Natural killer cell treated with Interleukin-12 subunit alpha and Interleukin-12 subunit beta and Interleukin-15 and Interleukin-18, amount 100 ng/mL, for 72 hours (primary cell): Measurements from ENCODE around the gene ASB7. TPM values are rescaled to one million over a fixed set of nuclear protein-coding genes. Genes with fewer than 3 reads are reported as not detected.
A peak's percentile ranks its signal among the peaks of the same experiment; 100 is the strongest.

Experiments used
- ATAC-seq, 2 donors: fragments of 150-1000 bp; cut with Tn5 transposase in 1 of 2; sonication (Bioruptor Pico), chemical (Tn5 transposase) in 1 of 2; 2 replicates each; pipeline ENCODE4 v1.10.0; 2021
- DNase-seq: peaks from one replicate; pipeline ENCODE4 v3.0.0; 2022; ENCODE audit warnings: low spot score
- H3K27ac Mint-ChIP-seq, 2 donors: 1 replicate in 1 of 2; 2 replicates in 1 of 2; pipeline ENCODE4 v1.8.0; 2022; ENCODE audit warnings: mixed read lengths in 2 of 2, mild to moderate bottlenecking in 1 of 2, moderate library complexity in 1 of 2
- H3K27me3 Mint-ChIP-seq, 2 donors: 1 replicate in 1 of 2; 2 replicates in 1 of 2; pipeline ENCODE4 v1.8.0; 2022; ENCODE audit warnings: mixed read lengths in 2 of 2
- H3K36me3 Mint-ChIP-seq: one replicate; pipeline ENCODE4 v1.8.0; 2022; ENCODE audit warnings: mixed read lengths
- H3K4me1 Mint-ChIP-seq, 2 donors: 1 replicate in 1 of 2; 2 replicates in 1 of 2; pipeline ENCODE4 v1.8.0; 2022; ENCODE audit warnings: low read depth in 2 of 2, mixed read lengths in 2 of 2, mild to moderate bottlenecking in 1 of 2
- H3K4me3 Mint-ChIP-seq: one replicate; pipeline ENCODE4 v1.8.0; 2022; ENCODE audit warnings: mixed read lengths
- H3K9me3 Mint-ChIP-seq: 2 replicates; pipeline ENCODE4 v1.8.0; 2022; ENCODE audit warnings: mixed read lengths
- total RNA-seq, 2 donors: library from RNA; stranded (reverse); gene quantifications; one replicate each; pipeline ENCODE4 v1.2.3, GENCODE V29; 2022

ASB7 gene, protein sequence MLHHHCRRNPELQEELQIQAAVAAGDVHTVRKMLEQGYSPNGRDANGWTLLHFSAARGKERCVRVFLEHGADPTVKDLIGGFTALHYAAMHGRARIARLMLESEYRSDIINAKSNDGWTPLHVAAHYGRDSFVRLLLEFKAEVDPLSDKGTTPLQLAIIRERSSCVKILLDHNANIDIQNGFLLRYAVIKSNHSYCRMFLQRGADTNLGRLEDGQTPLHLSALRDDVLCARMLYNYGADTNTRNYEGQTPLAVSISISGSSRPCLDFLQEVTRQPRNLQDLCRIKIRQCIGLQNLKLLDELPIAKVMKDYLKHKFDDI
- 10 to 100 TPM; 18.9 to 19.2 TPM for total RNA-seq

DNA sequence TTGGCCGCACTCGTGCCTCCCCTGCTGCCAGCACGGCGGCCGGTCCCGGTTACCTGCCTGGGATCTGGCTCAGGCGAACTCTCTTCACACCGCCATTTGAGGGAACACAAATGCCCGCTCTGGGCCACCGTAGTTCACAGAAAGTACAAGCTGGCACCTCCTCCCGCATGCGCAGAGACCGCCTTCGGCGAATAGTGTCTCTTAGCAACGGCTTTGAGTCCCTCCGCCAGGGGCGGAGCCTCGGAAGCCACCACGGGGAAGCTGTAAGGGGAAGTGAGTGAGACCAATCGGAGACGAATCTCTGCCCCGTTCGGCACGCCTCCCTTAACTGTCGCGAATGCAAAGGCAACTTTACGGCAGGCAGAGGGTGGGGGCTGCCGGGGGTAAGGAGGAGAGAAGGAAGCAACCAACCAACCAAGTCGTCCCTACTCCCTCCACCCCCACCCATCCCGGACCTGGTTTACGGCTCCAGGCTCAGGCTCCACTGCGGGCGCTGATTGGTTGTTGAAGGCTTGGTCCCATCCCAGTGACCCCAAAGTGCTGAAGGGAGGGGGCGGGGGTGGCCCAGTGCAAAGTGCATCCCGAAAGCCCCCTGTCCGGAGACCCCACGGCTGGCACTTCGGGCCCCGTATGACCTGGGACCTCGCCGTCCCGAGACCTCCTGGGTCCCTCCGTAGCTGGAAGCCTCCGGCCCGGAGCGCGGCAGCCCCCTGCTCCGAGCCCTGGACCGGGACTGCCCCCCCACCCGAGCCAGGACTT is at the start of gene ASB7, which contains the start of gene LINS1:
TSS of gene ASB7 (plus strand) at position 526 of the 759 bp plus-strand sequence. CDS start 9,628 bp downstream, outside the sequence.
TSS of gene LINS1 (minus strand) at position 121 of the 759 bp plus-strand sequence. CDS start 21,342 bp downstream, outside the sequence.
- no peaks in the 10 kb centered on the region for H3K9me3 Mint-ChIP-seq
- H3K36me3 Mint-ChIP-seq = peaks cover 6% of the 10 kb centered on the region
- peaks cover 34 to 40% of the 10 kb centered on the region in 2 donors for H3K4me1 Mint-ChIP-seq
- ATAC-seq = peak; percentile 95 to 96
- no peak within 1 kb of the TSS for H3K4me3 Mint-ChIP-seq
- no peak within 1 kb of the TSS for H3K27ac Mint-ChIP-seq
- DNase-seq = peak; percentile 100
- H3K27me3 Mint-ChIP-seq = no peaks in the 10 kb centered on the region

DNA sequence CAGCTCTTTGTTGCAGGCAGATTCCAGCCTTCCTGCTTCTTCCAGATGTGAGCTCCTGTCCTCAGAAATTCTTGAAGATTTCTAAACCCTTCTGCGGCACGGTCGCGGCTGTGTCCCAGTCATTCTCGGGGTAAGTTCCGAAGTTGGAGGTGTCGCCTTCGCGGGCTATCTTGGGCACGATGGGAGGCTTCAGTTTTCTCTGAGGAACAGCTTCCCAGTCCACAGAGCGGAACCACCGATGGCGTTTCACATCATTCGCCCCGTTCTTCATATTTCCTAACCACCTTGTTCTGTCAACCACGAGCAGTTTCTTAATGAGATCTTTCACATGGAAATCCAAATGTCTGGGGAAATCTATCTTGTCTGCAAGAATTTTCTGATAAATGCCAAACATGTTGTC is 48.9 kb upstream of the ASB7 start:
- ATAC-seq (no peak), DNase-seq (no peak)
- H3K27me3 Mint-ChIP-seq = no peaks in the 10 kb centered on the region
- H3K4me3 Mint-ChIP-seq = no peak overlapping the region
- H3K9me3 Mint-ChIP-seq = no peaks in the 10 kb centered on the region
- no peaks in the 10 kb centered on the region for H3K4me1 Mint-ChIP-seq
- peaks cover 10% of the 10 kb centered on the region for H3K36me3 Mint-ChIP-seq
- no peak overlapping the region for H3K27ac Mint-ChIP-seq

DNA sequence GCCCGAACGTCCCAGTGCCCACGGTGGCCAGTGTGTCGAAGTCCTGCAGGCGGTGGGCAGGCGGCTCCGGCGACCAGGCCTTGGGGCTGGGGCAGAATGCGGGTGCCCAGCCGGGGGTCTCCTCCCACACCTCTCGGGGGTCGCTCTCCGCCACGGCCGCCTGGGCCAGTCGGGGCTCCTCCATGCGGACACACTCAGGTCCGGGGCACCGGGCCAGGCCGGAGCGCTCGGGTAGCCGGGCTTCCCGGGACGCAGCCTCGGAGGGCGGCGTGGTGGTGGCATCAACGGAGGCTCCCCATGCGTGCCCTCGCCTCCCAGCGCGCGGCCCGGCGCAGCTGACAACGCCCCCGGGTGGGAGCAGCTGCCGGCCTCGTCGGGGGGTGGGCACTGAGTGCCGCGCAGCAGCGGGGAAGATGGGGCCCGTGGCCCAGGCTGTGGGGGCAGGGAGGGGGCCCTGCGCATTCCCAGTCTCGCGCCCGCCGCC is 43.6 kb upstream of the ASB7 start:
- Mint-ChIP-seq H3K9me3 (no peaks in the 10 kb centered on the region), H3K4me1 (no peaks in the 10 kb centered on the region), H3K36me3 (peaks cover 4% of the 10 kb centered on the region), H3K4me3 (no peak overlapping the region), H3K27me3 (no peaks in the 10 kb centered on the region), H3K27ac (no peak overlapping the region)
- DNase-seq (no peak), ATAC-seq (peak in 1 of 2 donors; percentile 13)

DNA sequence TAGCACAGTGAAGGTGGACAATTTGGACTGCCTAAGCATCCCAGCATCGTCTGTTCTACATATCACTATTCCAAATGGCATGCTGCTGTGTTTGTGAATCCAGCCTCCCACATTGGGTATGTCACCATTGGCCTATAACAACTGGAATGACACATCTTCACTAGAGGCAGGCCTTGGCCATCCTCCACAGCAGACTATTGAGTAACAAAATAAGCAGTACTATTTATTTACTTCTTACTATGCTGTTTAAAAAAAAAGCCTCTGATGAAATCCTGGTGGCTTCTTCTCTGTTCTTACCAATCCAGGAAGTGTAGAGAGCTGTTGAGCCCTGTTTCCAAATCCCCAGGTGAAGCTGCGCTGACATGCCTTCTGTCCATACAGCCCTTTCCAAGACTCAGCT is 43.1 kb upstream of the ASB7 start:
- H3K4me1 Mint-ChIP-seq = no peaks in the 10 kb centered on the region
- no peak overlapping the region for H3K4me3 Mint-ChIP-seq
- H3K9me3 Mint-ChIP-seq = no peaks in the 10 kb centered on the region
- ATAC-seq (no peak), DNase-seq (no peak)
- H3K36me3 Mint-ChIP-seq = peaks cover 4% of the 10 kb centered on the region
- H3K27ac Mint-ChIP-seq = peak overlapping the region in 1 of 2 donors; percentile 19
- H3K27me3 Mint-ChIP-seq = no peaks in the 10 kb centered on the region

DNA sequence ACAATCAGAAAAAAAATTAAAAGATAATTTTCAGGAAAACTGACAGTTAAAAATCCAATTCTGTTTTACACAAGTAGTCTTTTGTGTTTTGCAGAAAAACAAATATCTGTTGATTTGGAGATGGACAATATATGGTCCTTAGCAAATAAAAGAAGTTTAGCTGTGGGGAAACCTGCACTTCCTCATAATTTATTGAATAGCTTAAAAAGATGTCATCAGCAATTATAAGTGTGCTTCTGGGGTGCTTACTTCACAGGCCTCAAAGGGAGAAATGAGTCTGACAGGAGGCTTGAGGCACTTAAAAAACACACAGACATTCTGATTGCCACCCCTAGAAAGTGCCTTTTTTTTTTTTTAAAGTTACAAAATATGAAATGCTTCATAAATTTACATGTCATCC is 42.1 kb upstream of the ASB7 start:
- Mint-ChIP-seq H3K9me3 (no peaks in the 10 kb centered on the region), H3K4me1 (no peaks in the 10 kb centered on the region), H3K27ac (no peak overlapping the region), H3K4me3 (no peak overlapping the region), H3K27me3 (no peaks in the 10 kb centered on the region), H3K36me3 (peaks cover 7% of the 10 kb centered on the region)
- ATAC-seq = no peak
- DNase-seq = no peak

DNA sequence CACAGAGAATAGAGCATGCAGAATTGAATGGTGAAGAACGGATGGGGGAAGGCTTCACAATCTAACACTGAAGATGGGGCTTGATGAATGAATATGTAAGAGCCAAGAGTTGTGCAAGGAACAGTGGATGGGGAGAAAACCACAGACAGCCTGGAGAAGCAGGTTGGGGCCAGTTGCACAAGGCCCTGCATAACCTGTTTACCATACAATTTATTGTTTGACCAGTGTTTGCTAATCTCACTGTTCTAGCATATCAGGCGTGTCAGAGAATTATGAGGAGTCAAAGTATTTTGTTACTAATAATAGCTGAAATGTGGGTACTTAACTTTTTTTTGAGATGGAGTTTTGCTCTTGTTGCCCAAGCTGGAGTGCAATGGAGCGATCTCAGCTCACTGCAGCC is 36.8 kb upstream of the ASB7 start:
- no peak for ATAC-seq

DNA sequence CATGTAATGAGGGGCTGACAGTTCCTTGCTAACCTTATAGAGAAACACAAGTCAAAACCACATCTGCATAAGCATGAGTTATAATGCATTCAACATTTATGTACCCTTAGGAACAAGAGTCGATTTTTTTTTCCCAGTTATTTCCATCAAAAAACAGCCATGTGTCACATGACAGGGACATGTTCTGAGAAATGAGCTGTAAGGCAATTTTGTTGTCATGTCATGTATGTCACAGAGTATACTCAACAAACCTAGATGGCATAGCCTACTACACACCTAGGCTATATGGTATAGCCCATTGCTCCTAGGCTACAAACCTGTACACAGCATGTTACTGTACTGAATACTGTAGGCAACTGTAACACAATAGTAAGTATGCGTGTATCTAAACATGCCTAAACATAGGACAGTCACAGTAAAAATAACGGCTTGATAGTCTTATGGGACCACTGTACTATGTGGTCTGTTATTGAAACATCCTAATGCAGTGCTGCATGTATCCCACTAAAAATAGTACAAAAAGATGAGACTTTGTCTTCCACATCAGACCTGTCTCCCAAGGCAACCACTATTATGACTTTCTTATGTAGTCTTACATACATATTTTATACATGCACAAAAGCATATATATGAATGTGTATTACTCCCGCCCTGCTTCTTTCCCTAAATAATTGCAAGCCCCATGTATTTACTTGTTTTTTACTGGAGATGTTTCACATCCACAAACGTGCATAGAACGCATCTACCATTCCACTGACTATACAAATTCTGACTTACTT is 35.4 kb upstream of the ASB7 start:
- ATAC-seq (no peak), DNase-seq (no peak)
- Mint-ChIP-seq H3K36me3 (peaks cover 17% of the 10 kb centered on the region), H3K4me1 (peaks cover 8 to 9% of the 10 kb centered on the region in 2 donors), H3K4me3 (no peak overlapping the region), H3K9me3 (no peaks in the 10 kb centered on the region), H3K27ac (no peak overlapping the region), H3K27me3 (no peaks in the 10 kb centered on the region)

More for the DNA sequence above, 36.8 kb upstream of the ASB7 start:
- Mint-ChIP-seq H3K4me1 (peaks cover 1 to 3% of the 10 kb centered on the region in 2 donors), H3K4me3 (no peak overlapping the region), H3K27ac (no peak overlapping the region), H3K36me3 (peaks cover 12% of the 10 kb centered on the region), H3K9me3 (no peaks in the 10 kb centered on the region), H3K27me3 (no peaks in the 10 kb centered on the region)
- DNase-seq = no peak

DNA sequence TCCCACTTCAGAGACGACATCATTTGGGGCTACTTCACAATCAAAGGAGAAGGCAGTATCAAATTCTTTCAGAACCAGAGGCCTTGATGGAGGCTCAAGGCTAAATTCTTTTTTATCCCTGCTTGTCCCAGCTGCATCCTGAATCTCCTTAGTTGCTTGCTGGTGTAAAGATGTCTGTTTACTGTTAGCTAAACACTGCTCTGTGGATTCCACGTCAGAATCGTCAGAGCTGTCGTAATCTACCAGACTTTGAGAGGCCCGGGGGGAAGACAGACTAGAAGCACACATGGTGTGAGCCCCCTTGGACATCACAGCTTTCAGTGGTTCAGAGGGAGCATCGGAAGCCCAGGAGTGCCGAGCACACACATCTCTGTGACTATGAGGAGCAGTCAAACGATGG is 33.0 kb upstream of the ASB7 start:
- Mint-ChIP-seq H3K4me1 (peaks cover 8 to 9% of the 10 kb centered on the region in 2 donors), H3K9me3 (no peaks in the 10 kb centered on the region), H3K36me3 (peaks cover 14% of the 10 kb centered on the region), H3K4me3 (no peak overlapping the region), H3K27ac (no peak overlapping the region), H3K27me3 (no peaks in the 10 kb centered on the region)
- ATAC-seq (no peak), DNase-seq (no peak)

DNA sequence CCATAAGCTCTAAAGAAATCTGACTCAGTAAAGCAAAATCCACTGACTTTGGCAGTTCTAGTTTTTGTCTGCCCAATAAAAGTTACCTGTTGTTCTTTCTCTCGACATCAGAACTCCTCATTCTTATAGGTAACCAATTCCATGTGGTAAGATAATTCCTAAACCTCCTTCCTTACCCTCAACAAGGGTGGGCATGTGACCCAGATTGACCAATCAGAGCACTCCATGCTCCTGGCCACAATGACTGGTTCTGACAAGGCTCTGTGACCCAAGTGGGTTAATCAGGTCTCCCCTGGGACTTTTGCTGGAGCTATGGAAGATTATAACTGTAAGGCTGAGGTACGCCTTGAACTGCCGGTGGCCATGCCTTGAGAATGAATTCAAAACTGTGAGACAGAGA is 32.1 kb upstream of the ASB7 start:
- ATAC-seq = no peak
- Mint-ChIP-seq H3K36me3 (peaks cover 10% of the 10 kb centered on the region), H3K4me3 (no peak overlapping the region), H3K4me1 (peaks cover 8 to 9% of the 10 kb centered on the region in 2 donors), H3K27me3 (no peaks in the 10 kb centered on the region), H3K9me3 (no peaks in the 10 kb centered on the region), H3K27ac (peak overlapping the region; percentile 50 to 72)
- no peak for DNase-seq

DNA sequence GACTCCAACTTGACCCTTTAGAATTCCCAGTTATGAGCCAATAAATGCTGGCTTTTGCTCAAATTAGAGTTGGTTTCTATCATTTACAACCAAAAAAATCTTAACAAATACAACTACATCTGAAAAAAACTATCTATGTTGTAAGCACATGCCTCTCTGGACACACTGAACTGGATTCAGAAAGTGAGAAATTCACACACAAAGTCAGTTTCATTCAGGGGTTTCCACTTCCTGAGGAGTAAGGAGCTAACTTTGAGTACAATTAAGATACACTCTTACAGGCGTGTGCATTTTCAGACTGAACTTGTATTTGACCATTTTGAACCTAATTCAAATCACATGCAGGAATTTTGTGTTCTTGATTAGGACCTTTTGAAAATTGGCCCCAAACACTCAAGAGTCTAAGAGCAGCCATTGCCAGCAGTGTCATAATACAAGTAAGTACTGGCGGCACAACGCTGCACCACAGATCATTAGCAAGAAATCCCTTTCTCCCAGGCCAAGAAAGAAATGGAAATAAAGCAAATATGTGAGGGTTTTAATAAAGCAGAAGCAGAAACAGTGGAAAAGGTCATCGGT is 31.6 kb upstream of the ASB7 start:
- no peak for ATAC-seq
- DNase-seq = no peak
- Mint-ChIP-seq H3K4me1 (peaks cover 13 to 14% of the 10 kb centered on the region in 2 donors), H3K36me3 (peaks cover 13% of the 10 kb centered on the region), H3K27me3 (no peaks in the 10 kb centered on the region), H3K27ac (peak overlapping the region; percentile 50 to 72), H3K9me3 (no peaks in the 10 kb centered on the region), H3K4me3 (no peak overlapping the region)

DNA sequence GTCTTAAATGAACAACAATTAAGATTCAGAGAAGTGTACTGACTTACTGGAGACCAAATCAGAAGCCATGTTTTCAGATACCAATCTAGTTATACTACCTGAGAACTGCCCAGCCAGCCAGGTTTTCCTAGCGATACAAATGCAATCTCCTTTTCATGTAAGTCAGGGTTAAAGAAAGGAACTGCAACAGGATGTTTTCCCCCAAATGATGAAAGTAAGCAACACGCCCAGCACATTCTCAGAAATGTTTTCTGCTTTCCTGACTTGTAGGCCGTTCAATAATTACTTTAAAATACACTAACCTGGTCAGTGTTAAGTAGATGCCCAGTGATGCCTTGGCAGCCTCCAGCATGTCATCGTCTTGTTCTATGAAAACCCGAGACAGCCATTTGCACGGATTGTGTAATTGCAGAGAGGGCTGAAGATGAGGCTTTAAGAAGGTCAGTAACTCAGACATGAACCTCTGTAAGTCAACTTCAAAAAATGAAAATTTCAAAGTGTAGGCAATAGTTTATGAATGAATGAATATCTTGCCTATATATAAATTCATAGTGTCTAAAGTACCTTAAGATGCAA is 30.7 kb upstream of the ASB7 start:
- peaks cover 19 to 20% of the 10 kb centered on the region in 2 donors for H3K4me1 Mint-ChIP-seq
- no peaks in the 10 kb centered on the region for H3K9me3 Mint-ChIP-seq
- H3K27me3 Mint-ChIP-seq = no peaks in the 10 kb centered on the region

DNA sequence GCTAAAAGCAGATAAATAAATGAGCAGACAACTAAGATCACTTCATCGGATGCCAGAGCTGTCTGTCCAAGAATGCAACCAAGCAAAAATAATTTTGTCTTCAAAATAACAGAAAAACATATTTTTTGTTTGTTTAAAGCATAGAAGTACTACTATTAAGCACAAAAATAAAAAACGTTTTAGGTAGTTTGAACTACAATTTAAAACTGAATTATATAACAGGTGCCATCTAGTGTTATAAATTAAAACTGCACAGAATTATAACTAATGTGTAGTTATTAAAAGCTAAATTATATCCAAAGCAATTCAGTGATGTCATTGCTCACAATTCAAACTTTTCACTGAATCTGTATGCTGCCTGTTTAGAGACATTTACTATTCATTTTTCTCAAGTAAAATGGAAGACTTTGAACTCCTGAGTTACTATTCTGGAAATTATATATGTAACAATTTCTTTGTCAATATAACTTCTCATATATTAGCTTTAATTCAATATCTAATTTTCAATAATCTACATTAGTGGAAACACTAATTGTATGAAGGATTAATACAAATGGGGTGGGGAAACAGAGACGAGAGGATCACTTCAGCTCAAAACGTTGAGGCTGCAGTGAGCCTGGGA is 29.9 kb upstream of the ASB7 start:
- DNase-seq (no peak), ATAC-seq (no peak)
- no peak overlapping the region for H3K4me3 Mint-ChIP-seq
- no peaks in the 10 kb centered on the region for H3K9me3 Mint-ChIP-seq
- H3K27me3 Mint-ChIP-seq = no peaks in the 10 kb centered on the region
- no peak overlapping the region for H3K27ac Mint-ChIP-seq
- H3K4me1 Mint-ChIP-seq = peaks cover 19 to 20% of the 10 kb centered on the region in 2 donors
- peaks cover 21% of the 10 kb centered on the region for H3K36me3 Mint-ChIP-seq

More for the DNA sequence above, 30.7 kb upstream of the ASB7 start:
- H3K27ac Mint-ChIP-seq = no peak overlapping the region
- DNase-seq (no peak), ATAC-seq (no peak)
- H3K4me3 Mint-ChIP-seq = no peak overlapping the region
- H3K36me3 Mint-ChIP-seq = peaks cover 16% of the 10 kb centered on the region

DNA sequence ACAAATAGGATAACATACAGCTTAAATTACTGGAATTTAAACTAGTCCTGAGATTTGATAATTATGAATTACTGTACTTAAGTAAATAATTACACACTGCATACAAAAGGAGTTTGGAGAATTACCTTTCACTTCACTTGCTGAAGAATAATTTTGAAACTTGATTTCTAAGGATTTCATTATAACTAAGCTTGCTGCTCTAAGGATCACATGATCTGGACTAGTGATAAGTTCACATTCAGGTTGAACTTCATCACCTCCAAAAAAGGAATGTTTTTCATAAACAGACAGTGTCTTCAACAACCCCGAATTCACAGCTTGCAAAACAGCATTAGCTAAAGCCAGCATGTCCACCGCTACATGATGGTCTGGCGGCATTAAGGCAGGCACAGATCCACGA is 28.9 kb upstream of the ASB7 start:
- no peak overlapping the region for H3K4me3 Mint-ChIP-seq
- no peak for ATAC-seq
- peaks cover 21% of the 10 kb centered on the region for H3K36me3 Mint-ChIP-seq
- peaks cover 19 to 20% of the 10 kb centered on the region in 2 donors for H3K4me1 Mint-ChIP-seq
- H3K9me3 Mint-ChIP-seq = no peaks in the 10 kb centered on the region
- H3K27ac Mint-ChIP-seq = no peak overlapping the region
- H3K27me3 Mint-ChIP-seq = no peaks in the 10 kb centered on the region
- no peak for DNase-seq
